Stimulated activated CD8-positive, alpha-beta memory T cell treated with anti-CD3 and anti-CD28 coated beads, Interleukin-4, amount 100 ng/mL, for 4 hours (primary cell): Measurements from ENCODE around the gene ZNF468.
"Not testable (repeated sequence)": the region's sequence is repeated elsewhere in the genome, so short reads cannot be mapped to it uniquely, and the experiment has no call there.

Source experiments
- DNase-seq, 2 donors: peaks; one replicate each; pipeline ENCODE4 v3.0.0-alpha.2; 2020; ENCODE audit warnings: low read depth in 2 of 2, low spot score in 1 of 2

ZNF468 gene

DNA sequence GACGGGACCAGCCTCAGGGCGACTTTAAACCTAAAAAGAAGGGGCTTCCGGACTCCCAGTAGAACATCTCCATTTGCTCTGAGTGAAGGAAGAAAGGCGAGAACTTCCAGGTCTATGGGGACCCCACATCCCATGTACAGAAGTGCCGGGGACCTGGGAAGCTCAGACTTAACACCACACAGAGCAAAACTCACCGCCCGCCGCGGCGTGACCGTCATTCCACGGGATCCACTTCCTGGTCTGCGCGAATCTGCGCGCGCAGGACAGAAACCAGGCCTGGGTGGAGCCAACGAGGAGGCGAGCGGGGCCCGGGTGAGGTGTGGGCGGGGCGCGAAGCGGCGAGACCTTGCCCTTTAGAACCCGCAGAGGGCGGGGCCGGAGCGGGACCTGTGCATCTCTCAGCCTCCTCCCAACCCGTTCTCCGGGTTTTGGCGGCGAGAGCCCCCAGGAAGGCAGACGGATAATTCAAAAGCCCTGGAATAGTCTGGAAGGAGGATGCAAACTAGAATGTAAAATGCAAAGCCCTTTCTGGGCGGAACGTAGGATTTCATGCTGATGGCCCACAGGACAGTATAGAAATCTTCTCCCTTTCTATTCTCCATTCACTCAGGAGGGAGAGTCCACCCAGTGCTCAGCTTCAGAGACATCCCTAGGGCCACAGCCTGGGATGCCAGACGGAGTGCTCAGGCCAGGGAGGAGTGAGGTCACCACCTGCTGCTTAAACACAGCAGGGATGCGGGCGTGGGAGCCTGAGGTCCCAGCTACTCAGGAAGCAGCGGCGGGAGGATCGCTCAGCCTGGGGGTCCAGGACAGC is at the start of gene ZNF468:
Gene ZNF468, minus strand, starts transcription at position 242 of the 814 bp plus-strand sequence. CDS start 3,347 bp downstream, outside the sequence.
- peak; percentile 38 to 53 for DNase-seq

DNA sequence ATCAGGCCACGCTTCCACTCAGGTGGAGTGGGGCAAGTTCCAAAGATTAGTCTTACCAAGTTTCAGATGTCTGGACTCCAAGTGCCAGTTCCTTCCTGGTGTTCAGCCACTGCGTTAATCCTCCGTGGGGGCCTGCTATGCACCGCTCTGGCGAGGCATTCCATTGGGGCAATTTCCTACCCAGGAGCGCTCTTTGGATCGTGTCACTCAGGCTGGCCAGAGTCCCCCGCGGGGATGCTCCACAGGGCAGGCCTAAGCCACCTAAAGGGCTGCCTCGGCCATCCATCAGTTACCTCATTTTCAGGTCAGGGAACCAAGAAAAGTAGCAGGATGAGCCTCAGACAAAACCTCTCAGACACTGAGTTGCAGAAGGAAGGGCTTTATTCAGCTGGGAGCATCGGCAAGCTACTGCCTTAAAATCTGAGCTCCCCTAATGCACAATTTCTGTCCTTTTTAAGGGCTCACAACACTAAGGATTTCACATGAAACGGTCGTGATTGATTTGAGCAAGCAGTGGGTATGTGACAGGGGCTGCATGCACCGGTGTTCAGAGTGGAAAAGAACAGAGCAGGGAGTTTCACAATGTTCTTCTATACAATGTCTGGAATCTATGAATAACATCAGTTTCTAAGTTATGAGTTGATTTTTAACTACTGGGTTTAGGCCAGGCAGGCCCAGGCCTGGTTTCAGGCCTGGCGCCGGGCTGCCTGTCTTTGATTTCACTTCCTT is 46.8 kb upstream of the ZNF468 start:
- DNase-seq = not testable (repeated sequence)

DNA sequence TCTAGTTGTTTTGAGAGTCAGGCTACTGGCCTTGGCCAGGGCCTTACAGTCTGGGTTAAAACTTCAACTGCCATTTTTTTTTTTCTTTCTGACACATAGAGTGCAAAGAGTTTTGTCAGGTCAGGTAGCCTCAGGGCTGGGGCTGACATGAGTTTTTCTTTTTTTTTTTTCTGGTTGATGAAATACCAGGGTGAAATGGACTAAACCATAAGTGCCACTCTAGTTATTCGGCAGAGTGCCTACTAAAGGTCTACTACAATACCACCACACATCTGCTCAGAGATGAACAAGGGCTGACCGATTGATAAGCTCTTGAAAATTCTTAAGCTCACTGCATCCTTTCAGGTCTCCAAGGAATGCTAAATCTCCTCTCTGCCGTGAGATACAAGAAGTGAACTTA is 44.4 kb upstream of the ZNF468 start:
- no peak for DNase-seq

DNA sequence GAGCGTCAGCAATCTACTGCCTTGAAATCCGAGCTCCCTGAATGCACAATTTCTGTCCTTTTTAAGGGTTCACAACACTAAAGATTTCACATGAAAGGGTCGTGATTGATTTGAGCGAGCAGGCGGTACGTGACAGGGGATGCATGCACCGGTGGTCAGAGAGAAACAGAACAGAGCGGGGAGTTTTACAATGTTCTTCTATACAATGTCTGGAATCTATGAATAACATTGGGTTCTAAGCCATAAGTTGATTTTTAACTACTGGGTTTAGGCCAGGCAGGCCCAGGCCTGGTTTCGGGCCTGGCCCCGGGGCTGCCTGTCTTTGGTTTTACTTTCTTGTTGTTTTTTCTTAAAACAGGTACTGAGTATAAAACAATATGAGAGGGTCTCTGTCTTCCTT is 41.2 kb upstream of the ZNF468 start:
- not testable (repeated sequence) for DNase-seq

DNA sequence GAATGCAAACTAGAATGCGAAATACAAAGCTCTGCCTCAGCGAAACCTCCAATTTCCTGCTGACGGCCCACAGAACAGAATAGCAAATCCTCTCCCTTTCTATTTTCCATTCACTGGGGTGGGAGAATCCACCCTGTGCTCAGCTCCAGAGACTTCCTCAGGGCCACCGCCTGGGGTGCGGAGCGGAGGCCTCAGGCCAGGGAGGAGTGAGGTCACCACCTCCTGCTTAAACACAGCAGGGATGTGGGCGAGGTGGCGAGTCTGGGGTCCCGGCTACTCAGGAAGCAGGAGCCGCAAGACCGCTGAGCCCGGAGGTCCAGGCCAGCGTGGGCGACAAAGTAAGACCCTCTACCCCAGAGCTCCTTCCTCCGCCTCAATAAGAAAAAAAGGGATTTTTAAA is 40.7 kb upstream of the ZNF468 start:
- no peak for DNase-seq

DNA sequence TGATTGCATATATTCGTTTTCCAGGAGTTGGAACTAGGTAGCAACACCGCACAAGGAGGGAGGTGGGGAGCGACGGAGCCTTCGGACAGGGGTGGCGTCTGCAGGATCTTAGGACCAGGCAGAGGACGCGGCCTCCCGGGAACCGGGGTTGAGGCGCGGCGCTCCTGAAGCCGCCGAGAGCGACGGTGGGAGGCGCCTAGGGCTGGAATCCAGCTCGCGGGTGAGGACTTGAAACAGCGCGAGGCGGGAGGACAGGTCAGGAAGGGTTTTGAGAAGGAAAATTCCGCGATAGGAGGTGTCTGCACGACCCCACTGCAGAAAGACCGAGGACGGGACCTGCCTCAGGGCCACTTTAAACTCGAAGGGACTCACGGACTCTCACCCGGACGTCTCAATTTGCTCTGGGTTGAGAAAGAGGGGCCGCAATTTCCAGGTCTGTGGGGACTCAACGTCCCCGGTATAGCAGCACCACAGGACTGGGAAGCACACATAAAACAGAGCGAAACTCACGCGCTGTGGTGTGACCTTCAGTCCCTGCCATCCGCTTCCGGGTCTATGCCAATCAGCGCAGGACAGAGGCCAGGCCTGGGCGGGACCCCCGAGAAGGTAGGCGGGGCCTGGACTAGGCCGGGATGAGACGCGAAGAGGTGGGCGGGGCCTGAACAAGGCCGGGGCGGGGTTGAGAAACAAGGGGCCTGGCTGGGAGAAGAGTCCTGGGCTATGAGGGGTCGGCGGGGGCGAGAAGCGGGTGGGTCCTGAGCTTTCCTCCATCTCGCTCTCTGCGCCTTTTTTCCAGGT is 39.9 kb upstream of the ZNF468 start, which contains the start of gene ZNF320:
Gene ZNF320, minus strand, starts transcription at position 498 of the 798 bp plus-strand sequence. CDS start 7,380 bp downstream, outside the sequence.
- peak; percentile 85 to 87 for DNase-seq

DNA sequence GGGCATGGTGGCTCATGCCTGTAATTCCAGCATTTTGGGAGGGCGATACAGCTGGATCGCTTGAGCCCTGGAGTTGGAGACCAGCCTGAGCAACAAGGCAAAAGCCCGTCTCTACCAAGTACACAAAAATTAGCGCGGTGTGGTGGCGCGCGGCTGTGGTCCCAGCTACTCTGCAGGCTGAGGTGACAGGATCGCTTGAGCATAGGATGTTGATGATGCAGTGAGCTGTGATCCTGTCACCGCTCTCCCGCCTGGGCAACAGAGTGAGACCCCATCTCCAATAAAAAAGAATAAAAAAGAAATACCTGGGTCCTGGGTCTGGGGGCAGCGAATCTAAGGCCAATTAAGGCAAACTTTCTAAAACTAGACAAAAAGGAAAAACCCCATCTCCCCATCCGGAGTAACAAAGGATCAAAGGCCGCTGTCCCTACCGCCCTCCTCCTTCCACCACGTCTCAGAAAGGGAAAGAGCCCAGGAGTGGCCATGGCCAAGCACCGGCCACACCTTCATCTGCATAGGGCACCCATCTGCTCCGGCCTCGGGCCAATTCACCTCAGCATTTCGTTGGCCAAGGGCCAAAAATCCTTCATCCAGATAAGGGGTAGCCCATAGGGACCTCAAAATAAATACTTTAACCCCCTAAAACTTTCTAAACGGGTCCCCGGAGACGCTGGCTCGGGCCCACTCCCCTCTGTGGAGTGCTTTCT is 39.2 kb upstream of the ZNF468 start:
- no peak for DNase-seq

DNA sequence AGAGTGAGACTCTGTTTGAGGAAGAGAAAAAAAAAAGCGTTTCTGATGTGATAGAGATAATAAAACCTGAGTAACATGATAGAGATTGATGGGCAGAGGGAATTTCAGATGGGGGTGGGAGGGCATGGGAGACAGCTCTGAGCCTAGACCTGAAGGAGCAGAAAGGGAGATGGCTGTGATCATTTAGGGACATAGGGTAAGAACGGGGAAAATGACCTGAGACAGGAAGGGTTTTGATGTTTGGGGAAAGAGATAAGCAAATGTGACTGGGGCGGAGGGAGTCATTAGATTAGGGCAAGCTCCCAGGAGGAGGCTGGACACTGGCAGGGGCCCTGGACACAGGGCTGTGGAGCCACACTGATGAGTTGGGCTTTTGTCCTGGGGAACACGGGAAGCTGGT is 33.9 kb upstream of the ZNF468 start:
- no peak for DNase-seq

DNA sequence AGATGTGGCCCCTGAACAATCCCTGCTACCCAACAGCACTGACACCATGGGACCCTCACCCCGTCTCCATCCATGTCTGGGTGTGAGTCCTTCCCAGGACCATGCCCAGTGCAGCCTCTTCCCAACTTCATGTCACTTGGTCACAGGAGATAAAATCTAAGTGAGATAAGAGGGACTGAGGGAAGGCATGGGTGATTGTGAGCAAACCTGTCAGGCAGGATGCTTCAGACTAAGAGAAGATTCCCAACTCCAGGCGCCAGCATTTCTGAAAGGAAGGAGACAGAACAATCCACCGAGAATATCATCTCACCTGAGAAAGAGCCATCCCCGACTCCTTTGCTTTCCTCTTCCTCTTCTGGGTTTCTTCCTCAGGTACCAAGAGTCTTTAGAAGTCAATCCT is 32.5 kb upstream of the ZNF468 start:
- no peak for DNase-seq

DNA sequence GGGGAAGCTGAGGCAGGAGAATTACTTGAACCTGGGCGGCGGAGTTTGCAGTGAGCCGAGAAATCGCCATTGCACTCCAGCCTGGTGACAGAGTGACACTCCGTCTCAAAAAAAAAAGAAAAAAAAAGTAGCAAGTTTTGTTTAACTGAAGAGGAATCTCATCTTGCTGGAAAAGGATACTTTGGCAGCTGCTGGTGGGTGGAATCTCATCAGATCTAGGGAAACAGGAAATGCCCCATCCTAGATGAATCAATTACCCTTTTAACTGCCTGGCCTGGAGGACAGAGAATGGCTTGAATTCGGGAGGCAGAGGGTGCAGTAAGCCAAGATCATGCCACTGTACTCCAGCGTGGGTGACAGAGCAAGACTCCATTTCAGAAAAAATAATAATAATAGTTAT is 31.7 kb upstream of the ZNF468 start:
- no peak for DNase-seq

DNA sequence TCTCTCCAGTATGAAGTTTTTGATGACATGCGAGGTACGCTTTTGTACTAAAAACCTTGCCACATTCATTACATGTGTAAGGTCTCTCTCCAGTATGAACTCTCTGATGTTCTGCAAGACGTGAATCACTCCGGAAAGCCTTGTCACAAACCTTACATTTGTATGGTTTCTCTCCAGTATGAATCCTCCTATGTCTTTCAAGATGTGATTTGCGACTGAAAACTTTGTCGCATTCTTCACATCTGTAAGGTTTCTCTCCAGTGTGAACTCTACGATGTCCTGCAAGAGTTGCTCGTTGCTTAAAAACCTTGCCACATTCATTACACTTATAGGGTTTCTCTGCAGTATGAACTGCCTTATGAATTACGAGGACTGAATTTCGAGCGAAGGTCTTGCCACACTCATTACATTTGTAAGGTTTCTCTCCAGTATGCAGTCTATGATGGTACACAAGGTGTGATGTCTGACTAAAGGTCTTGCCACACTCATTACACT is 23.5 kb upstream of the ZNF468 start:
- DNase-seq = no peak

DNA sequence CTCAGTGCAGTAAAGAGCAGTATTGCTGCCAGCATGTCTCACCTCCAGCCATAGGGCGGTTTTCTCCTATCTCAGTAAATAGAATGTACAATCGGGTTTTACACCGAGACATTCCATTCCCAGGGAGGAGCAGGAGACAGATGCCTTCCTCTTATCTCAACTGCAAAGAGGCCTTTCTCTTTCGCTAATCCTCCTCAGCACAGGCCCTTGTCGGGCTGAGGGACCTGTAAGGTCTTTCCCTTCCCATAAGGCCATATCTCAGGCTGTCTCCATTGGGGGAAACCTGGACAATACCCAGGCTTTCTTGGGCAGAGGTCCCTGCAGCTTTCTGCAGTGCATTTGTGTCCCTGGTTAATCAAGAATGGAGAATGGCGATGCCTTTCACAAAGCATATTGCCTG is 15.6 kb upstream of the ZNF468 start:
- DNase-seq = not testable (repeated sequence)

DNA sequence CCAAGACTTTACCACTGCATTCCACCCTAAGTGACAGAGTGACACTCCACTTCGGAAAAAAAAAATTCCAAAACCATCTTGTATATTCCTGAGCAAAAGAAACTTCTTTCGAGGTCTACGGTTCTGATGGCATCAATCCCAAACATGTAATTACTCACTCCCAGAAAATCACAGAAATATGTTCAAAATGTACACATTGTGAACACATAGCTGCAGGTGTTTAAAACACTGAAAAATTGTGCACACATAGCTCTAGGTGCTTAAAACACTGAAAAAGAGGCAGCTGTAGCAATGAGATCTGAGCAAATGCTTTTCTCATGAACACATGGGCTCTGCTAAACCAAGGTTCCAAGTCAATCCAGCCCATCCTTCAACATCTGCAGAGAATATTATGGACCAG is 14.0 kb upstream of the ZNF468 start:
- DNase-seq = no peak

DNA sequence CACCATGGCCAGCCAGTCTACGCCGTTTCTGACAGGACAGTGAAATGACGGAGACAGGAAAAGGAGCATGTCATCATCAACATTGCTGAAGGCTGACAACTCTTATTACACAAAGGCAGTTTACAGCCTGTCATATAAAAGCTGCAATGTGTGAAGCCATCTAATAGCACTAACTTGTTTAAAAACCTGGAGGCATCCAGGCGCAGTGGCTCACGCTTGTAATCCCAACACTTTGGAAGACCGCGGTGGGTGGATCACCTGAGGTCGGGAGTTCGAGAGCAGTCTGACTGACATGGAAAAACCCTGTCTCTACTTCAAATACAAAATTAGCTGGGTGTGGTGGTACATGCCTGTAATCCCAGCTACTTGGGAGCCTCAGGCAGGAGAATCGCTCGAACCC is 10.6 kb upstream of the ZNF468 start:
- DNase-seq = not testable (repeated sequence)

DNA sequence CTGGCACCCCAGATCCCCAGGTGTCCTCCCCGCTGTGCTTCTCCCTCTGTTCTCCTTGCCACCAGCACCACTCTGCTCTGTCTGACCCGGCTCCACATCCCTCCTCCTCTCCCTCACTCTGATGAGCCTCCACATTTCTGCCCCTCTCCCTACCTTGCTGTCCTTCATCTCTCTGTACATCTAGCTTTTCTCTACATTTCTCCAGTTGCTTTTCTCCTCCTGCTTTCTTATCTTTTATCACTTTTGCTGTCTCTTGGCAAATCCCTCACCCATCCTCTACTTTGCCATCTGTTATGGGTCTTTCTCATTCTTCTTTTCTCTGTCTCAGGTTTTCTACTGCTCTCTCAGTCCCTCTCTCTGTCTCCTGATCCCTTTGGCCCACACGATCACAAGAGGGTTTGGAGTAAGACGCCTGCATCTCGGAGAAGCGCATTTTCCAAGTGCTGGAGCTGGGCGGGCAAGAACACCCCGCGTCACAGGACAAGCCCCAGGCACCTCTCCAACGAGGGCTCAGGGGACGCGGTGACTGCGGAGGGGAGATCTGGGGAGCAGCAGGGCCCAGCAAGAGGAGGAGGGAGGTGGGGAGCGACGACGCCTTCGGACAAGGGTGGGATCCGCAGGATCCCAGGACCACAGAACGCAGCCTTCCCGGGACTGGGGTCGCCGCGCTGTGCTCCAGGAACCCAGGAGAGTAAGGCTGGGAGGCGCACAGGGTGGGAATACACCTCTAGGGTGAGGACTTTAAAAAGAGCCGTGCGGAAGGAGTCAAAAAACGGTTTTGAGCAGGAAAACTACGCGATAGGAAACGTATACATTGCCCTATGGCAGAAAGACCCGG is 660 bp downstream of the ZNF468 start:
- DNase-seq = not testable (repeated sequence)

DNA sequence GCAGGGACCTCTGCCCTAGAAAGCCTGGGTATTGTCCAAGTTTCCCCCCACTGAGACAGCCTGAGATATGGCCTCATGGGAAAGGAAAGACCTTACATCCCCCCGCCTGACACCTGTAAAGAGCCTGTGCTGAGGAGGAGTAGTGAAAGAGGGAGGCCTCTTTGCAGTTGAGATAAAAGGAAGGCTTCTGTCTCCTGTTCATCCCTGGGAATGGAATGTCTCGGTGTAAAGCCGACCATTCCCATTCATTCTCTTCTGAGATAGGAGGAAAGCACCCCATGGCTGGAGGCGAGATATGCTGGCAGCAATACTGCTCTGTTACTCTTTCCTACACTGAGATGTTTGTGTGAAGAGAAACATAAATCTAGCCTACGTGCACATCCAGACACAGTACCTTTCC is 10.1 kb downstream of the ZNF468 start:
- DNase-seq = not testable (repeated sequence)

DNA sequence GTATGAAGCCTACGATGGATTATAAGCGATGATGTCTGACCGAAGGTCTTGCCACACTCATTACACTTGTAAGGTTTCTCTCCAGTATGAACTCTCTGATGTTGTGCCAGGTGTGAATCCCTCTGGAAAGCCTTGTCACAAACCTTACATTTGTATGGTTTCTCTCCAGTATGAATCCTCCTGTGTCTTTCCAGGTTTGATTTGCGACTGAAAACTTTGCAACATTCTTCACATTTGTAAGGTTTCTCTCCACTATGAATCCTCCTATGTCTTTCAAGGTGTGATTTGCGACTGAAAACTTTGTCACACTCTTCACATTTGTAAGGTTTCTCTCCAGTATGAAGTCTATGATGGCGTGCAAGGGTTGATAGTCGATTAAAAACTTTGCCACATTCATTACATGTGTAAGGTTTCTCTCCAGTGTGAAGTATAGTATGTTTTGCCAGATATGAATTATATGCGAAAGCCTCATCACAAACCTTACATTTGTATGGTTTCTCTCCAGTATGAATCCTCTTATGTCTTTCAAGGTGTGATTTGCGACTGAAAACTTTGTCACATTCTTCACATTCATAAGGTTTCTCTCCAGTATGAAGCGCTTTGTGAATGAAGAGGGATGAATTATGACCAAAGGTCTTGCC is 16.5 kb downstream of the ZNF468 start:
- not testable (repeated sequence) for DNase-seq

DNA sequence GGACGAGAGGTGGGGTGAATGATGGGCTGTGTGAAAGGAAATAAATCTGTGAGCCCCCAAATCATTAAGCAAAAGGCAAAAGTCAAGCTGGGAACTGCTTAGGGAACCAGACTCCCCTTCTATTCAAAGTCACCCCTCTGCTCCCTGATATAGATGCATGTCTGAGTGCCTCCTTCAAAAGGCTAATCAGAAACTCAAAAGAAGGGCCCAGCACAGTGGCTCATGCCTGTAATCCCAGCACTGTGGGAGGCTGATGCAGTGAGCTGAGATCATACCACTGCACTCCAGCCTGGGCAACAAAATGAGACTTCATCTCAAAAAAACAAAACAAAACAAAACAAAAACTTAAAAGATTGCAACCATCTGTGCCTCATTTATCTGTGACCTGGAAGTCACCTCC is 23.1 kb downstream of the ZNF468 start:
- DNase-seq = not testable (repeated sequence)

DNA sequence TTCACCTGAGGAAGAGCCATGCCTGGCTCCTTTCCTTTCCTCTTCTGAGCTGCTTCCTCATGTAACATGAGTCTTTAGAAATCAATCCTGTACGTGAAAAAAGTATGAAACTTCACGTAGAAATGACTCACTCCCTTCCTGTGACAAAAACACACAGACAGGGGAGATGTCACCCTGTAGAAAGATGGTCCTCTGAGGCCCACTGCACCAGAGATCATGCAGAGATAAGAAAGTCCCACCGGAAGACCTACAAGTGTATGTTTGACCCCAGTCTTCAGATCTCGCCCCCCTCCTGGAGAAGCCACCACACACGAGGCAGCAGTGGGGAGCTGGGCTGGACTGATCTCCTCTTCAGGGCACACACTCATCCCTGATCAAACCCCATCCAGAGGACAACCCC is 23.9 kb downstream of the ZNF468 start:
- not testable (repeated sequence) for DNase-seq
